ENCODE measurements around the gene RBM33.
A peak's percentile ranks its signal among the peaks of the same experiment; 100 is the strongest.
"Not testable (repeated sequence)": the region's sequence is repeated elsewhere in the genome, so short reads cannot be mapped to it uniquely, and the experiment has no call there.

Gene RBM33

DNA sequence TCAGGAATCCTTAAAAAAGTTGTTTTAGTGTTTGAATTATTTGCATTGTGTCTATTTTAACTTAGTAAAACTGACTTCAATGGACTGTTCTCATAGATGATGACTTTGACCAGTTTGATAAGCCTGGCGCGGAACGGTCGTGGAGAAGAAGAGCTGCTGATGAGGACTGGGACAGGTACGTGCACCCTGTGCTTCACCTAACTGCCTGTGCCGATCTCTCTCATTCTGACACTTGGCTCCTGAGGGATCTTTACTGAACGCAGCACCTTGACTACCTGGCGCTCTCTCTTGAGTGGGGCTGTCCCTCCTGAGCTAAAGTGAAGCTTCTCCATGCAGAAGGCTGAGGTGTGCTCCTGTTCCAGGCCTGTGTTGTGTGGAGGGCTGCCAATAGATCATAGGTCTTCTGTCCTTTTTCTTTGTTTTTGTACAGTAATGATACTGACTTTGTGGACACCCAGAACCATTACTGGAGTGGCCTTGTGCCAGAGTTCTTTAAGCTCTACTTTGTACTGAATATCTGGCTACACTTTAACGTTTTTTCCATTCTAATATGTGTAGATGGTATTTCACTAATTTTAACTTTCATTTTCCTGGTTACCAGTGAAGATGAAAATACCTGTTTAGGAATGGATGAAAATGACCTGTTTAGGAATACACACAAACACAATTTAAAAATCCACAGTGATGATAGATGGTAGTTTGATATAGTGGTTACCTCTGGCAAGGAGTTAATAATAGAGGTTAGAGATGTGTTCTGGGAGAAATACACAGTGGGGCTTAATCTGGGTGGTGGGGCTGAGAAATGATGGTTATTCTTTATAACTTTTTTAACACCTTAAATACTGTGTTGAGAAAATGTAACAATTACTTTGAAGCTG is 20.9 kb downstream of the RBM33 start:
- no peak for DNase-seq (ENCODE audit: low read depth in 2 of 2)

- DNase-seq (ENCODE audit: low read depth in 2 of 2), result peak; percentile 71 to 77
These were observed 21.5 kb downstream of the RBM33 start for GRCh38 chr7:155665957-155666287.

DNA sequence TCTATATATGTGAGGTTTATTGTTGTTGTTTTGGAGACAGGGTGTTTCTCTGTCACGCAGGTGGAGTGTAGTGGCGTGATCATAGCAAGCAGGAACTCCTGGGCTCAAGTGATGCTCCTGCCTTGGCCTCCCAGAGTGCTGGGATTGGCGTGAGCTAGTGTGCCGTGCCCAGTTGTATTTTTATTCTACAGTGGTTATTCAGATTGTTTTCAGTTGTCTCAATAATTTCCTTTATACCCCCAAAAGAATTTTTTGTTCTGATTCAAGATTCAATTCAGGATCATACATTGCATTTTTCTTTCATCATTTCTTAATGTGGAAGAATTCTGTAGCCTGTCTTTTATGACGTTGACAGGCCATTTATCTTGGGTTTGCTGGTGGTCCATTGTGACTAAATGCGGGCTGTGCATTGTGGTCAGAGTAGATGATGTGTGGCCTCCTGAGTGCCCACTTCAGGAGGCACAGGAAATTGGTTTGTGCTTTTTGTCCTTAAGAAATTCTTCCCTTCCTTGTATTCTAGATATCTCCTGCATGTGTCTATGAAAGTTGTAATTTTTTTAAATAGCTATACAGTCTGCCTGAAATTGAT is 22.9 kb downstream of the RBM33 start:
- DNase-seq (ENCODE audit: low read depth in 2 of 2), result no peak

GRCh38 chr7:155669717-155670505 is 25.4 kb downstream of the RBM33 start:
- DNase-seq (ENCODE audit: low read depth in 2 of 2), result peak in 1 of 2 experiments; percentile 36

GRCh38 chr7:155670521-155670920 is 26.1 kb downstream of the RBM33 start:
- DNase-seq (ENCODE audit: low read depth in 2 of 2), result no peak

- DNase-seq (ENCODE audit: low read depth in 2 of 2), result no peak
These were observed 30.1 kb downstream of the RBM33 start for GRCh38 chr7:155674556-155674955.

- no peak for DNase-seq (ENCODE audit: low read depth in 2 of 2)
These were observed 31.6 kb downstream of the RBM33 start for GRCh38 chr7:155676052-155676451.

- no peak for DNase-seq (ENCODE audit: low read depth in 2 of 2)
These were observed 33.2 kb downstream of the RBM33 start for GRCh38 chr7:155677688-155678087.

GRCh38 chr7:155680124-155680523 is 35.7 kb downstream of the RBM33 start:
- DNase-seq (ENCODE audit: low read depth in 2 of 2), result no peak

DNA sequence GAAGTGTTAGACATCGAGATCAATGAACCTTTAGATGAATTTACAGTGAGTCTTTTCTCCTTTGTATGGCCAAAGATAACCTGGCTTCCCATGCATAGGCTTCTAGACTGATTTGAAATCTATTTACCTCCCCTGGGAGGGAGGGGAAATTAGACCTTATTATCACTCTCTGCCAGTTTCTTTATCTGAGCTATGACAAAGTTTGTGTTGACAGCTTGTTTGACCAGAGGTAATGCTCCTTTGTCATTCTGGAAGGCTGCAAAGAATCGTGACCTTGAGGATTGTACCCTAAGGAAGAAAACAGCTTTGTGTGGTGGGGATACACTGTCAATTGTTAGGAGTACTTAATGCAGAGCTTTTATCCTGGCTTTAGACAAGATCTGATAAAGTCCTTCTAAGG is 36.4 kb downstream of the RBM33 start:
- DNase-seq (ENCODE audit: low read depth in 2 of 2), result no peak

DNA sequence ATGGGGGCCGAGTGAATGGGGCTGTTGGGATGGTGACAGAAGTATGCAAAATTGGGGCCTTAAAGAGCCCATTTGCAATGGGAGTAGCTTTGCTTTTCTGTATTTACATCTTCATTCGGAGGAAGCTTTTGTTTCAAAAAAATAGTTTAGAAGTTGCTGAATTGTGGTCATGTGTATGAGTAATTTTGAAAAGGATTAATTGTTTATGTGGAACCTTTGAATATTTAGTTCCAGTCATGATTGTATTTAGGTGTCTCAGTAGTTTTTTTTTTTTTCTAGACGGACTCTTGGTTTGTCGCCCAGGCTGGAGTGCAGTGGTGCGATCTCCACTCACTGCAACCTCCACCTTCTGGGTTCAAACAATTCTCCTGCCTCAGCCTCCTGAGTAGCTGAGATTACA is 37.2 kb downstream of the RBM33 start:
- no peak for DNase-seq (ENCODE audit: low read depth in 2 of 2)

- no peak for DNase-seq (ENCODE audit: low read depth in 2 of 2)
These were observed 38.0 kb downstream of the RBM33 start for GRCh38 chr7:155682484-155682883.

DNA sequence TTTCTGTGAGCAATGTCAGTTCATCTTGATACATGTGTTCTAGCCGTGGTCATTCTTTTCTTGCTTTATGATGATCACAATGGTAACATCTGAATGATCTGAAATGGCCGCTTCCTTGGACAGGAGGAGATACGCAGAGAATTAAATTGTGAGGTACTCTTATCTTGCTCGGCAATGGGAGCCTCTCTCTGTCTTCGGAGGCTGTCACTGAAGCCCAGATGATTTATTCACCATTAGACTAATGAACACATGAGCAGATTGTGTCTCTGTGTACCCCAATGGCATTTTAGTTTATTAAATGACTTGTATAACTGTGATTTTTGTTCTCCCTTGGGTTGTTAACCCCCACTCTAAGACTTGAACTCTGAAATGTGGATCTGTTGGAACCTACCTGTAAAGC is 38.6 kb downstream of the RBM33 start:
- DNase-seq (ENCODE audit: low read depth in 2 of 2), result no peak

GRCh38 chr7:155683714-155684113 is 39.3 kb downstream of the RBM33 start:
- DNase-seq (ENCODE audit: low read depth in 2 of 2), result no peak

GRCh38 chr7:155684543-155684942 is 40.1 kb downstream of the RBM33 start:
- no peak for DNase-seq (ENCODE audit: low read depth in 2 of 2)

DNA sequence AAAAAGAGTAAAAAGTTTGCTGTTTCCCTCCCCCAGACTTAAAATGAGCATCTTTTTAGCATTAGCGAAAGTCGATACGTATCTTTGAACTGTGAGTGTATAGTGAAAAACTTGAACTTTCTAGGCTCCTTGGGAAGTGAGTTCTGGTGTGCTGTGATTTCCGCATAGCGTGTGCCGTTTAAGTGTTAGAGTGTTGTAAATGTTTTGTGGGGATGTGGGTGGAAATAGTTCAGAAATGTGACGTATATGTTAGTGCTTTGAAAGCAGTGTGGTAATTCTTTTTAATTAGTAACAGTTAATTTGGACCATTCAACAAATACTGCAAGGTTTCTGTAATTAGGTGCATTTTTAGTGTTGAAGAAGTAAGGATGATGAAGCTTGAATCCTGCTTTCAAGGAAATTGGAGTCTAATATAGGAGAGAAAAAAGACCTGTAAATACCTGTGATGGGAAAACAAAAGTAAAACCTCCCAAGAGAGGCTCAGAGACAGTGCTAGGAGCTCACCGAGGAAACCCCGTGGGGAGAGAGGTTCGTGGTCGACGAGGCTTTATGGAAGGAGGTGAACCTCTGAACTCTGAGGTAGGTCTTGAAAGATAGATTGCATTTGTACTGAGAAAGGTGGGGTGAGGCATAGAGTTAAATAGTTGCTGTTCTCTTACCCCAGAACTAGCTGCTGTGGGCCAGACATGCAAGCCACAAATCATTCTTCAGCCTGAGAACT is 40.8 kb downstream of the RBM33 start:
- DNase-seq (ENCODE audit: low read depth in 2 of 2), result no peak

DNA sequence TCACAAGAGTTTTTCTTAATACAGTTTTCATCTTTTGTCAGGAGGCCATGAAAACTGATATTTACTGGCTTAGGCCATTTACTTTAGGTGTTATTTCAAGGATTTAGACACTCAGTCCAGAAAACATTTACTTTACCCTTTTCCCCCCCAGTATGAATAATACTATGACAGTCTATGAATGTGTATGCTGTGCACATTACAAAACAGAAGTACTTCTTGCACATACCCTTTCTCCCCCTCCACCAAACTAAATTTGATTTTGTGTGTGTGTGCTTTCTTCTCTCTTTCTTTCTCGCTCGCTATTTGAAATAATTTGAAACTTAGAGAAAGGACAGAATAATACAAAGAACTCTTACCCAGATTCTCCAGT is 41.3 kb downstream of the RBM33 start:
- DNase-seq (ENCODE audit: low read depth in 2 of 2), result no peak

GRCh38 chr7:155686620-155687324 is 42.3 kb downstream of the RBM33 start:
- DNase-seq (ENCODE audit: low read depth in 2 of 2), result not testable (repeated sequence)

DNA sequence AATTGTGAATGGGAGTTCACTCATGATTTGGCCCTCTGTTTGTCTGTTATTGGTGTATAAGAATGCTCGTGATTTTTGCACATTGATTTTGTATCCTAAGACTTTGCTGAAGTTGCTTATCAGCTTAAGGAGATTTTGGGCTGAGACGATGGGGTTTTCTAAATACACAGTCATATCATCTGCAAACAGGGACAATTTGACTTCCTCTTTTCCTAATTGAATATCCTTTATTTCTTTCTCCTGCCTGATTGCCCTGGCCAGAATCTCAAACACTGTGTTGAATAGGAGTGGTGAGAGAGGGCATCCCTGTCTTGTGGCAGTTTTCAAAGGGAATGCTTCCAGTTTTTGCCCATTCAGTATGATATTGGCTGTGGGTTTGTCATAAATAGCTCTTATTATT is 43.8 kb downstream of the RBM33 start:
- not testable (repeated sequence) for DNase-seq (ENCODE audit: low read depth in 2 of 2)

DNA sequence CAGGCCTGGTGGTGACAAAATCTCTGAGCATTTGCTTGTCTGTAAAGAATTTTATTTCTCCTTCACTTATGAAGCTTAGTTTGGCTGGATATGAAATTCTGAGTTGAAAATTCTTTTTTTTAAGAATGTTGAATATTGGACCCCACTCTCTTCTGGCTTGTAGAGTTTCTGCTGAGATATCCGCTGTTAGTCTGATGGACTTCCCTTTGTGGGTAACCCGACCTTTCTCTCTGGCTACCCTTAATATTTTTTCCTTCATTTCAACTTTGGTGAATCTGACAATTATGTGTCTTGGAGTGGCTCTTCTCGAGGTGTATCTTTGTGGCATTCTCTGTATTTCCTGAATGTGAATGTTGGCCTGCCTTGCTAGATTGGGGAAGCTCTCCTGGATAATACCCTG is 46.2 kb downstream of the RBM33 start:
- DNase-seq (ENCODE audit: low read depth in 2 of 2), result not testable (repeated sequence)

DNA sequence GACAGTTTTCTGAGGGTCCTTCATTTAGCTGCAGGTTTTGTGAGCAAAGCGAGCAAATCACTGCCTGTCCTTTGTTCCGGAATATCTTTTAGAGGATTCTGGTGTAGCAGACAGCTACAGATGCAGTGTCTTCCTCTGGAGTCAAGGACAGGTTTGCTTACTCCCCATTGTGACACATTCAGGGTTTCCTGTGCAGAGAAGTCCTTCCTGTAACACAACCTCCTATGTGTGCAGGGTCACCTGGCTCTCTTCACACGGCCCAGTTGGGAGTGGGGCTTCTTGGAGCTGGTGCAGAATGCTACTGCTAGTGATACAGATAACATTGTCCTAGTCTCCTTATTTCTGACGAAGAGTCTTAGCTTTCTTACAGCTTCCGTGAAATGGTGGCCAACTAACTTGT is 47.9 kb downstream of the RBM33 start:
- no peak for DNase-seq (ENCODE audit: low read depth in 2 of 2)

Data from fibroblast of skin of left quadriceps (primary cell).